Osteocyte (in vitro differentiated cells): ENCODE results near the gene SLC28A1. TPM values are rescaled to one million over a fixed set of nuclear protein-coding genes. Genes with fewer than 3 reads are reported as not detected.
"Not testable (repeated sequence)": the region's sequence is repeated elsewhere in the genome, so short reads cannot be mapped to it uniquely, and the experiment has no call there.

Source experiments
- DNase-seq: peaks from one replicate; pipeline ENCODE4 v3.0.0; 2021; ENCODE audit warnings: mixed read lengths; ENCODE audit not compliant: unreplicated experiment; ENCODE audit errors: extremely low spot score
- H3K27ac Mint-ChIP-seq: one replicate; pipeline ENCODE4 v1.8.0; 2021; ENCODE audit warnings: mild to moderate bottlenecking, mixed read lengths; ENCODE audit not compliant: unreplicated experiment
- H3K27me3 Mint-ChIP-seq: one replicate; pipeline ENCODE4 v1.8.0; 2021; ENCODE audit warnings: mixed read lengths; ENCODE audit not compliant: unreplicated experiment
- H3K36me3 Mint-ChIP-seq: one replicate; pipeline ENCODE4 v1.8.0; 2021; ENCODE audit warnings: mixed read lengths; ENCODE audit not compliant: unreplicated experiment
- H3K4me1 Mint-ChIP-seq: one replicate; pipeline ENCODE4 v1.8.0; 2021; ENCODE audit warnings: mixed read lengths; ENCODE audit not compliant: unreplicated experiment
- H3K4me3 Mint-ChIP-seq: one replicate; pipeline ENCODE4 v1.8.0; 2021; ENCODE audit warnings: mild to moderate bottlenecking, moderate library complexity, mixed read lengths; ENCODE audit not compliant: unreplicated experiment
- H3K9me3 Mint-ChIP-seq: one replicate; pipeline ENCODE4 v1.8.0; 2021; ENCODE audit warnings: mixed read lengths; ENCODE audit not compliant: unreplicated experiment
- total RNA-seq: library from RNA; stranded (reverse); gene quantifications from 2 replicates; pipeline ENCODE4 v1.2.1, GENCODE V29; 2021
- TF ChIP-seq, protein P1 (sequence below): fragments of 200-600 bp; sonication (generic); IDR thresholded peaks from 2 replicates; pipeline ENCODE4 v1.5.0; 2021; ENCODE audit warnings: antibody characterized with exemption, mild to moderate bottlenecking, moderate library complexity

SLC28A1 gene
- total RNA-seq, 1 donor from 2014 or later, result not detected

- Mint-ChIP-seq H3K9me3 (no peaks in the 10 kb centered on the region), H3K4me3 (no peak overlapping the region), H3K27me3 (no peaks in the 10 kb centered on the region), H3K36me3 (no peaks in the 10 kb centered on the region), H3K4me1 (no peaks in the 10 kb centered on the region), H3K27ac (no peak overlapping the region)
- TF ChIP-seq, protein P1, sequence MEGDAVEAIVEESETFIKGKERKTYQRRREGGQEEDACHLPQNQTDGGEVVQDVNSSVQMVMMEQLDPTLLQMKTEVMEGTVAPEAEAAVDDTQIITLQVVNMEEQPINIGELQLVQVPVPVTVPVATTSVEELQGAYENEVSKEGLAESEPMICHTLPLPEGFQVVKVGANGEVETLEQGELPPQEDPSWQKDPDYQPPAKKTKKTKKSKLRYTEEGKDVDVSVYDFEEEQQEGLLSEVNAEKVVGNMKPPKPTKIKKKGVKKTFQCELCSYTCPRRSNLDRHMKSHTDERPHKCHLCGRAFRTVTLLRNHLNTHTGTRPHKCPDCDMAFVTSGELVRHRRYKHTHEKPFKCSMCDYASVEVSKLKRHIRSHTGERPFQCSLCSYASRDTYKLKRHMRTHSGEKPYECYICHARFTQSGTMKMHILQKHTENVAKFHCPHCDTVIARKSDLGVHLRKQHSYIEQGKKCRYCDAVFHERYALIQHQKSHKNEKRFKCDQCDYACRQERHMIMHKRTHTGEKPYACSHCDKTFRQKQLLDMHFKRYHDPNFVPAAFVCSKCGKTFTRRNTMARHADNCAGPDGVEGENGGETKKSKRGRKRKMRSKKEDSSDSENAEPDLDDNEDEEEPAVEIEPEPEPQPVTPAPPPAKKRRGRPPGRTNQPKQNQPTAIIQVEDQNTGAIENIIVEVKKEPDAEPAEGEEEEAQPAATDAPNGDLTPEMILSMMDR, result no peak
- DNase-seq, result no peak
These were observed 12.2 kb upstream of the SLC28A1 start for GRCh38 chr15:84872009-84872910.

- DNase-seq, result no peak
- TF ChIP-seq, protein P1, result no peak
- Mint-ChIP-seq H3K27ac (no peak overlapping the region), H3K9me3 (no peaks in the 10 kb centered on the region), H3K27me3 (no peaks in the 10 kb centered on the region), H3K36me3 (no peaks in the 10 kb centered on the region), H3K4me1 (no peaks in the 10 kb centered on the region), H3K4me3 (no peak overlapping the region)
These were observed 10.5 kb upstream of the SLC28A1 start for GRCh38 chr15:84873997-84874396.

DNA sequence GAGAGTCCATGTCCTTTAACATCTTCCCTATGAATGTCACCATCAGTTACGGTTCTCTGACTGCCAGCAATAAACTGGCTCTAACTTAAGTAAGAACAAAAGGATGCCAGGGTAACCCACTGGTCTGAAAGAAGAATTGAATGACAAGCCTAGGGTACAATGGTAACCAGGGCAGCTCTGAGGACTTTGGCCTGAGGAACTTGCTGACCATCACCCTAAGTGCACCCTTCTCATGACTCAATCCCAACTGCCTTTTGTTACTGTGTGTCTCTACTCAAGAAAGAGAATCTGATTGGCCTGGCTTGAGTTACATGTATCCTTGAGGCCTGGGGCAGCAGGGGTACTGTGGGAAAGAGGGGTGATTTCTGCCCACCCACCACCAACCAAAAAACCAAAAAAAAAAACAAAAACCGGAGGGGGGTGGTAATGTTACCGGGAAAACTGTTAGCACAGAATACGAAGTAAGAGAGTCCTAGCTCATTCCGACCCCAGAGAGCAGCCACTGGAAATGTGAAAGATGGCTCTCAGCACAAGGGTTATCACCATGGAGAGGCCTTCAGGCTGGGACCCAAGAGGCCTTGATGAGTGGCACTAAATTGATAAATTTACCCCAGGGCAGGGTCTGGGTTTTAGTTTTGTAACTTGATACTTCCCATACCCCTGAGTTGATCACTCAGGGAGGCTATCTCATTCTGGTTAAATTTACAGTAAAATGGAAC is 9.3 kb upstream of the SLC28A1 start:
- Mint-ChIP-seq H3K9me3 (no peaks in the 10 kb centered on the region), H3K4me1 (no peaks in the 10 kb centered on the region), H3K27ac (no peak overlapping the region), H3K4me3 (no peak overlapping the region), H3K27me3 (peaks cover 3% of the 10 kb centered on the region), H3K36me3 (no peaks in the 10 kb centered on the region)
- DNase-seq, result no peak
- TF ChIP-seq, protein P1, result no peak

- H3K4me1 Mint-ChIP-seq, result no peaks in the 10 kb centered on the region
- H3K9me3 Mint-ChIP-seq, result no peaks in the 10 kb centered on the region
- peaks cover 3% of the 10 kb centered on the region for H3K27me3 Mint-ChIP-seq
- H3K4me3 Mint-ChIP-seq, result no peak overlapping the region
- H3K36me3 Mint-ChIP-seq, result no peaks in the 10 kb centered on the region
- DNase-seq, result no peak
- no peak overlapping the region for H3K27ac Mint-ChIP-seq
- TF ChIP-seq, protein P1, result no peak
These were observed 8.2 kb upstream of the SLC28A1 start for GRCh38 chr15:84876269-84876668.

DNA sequence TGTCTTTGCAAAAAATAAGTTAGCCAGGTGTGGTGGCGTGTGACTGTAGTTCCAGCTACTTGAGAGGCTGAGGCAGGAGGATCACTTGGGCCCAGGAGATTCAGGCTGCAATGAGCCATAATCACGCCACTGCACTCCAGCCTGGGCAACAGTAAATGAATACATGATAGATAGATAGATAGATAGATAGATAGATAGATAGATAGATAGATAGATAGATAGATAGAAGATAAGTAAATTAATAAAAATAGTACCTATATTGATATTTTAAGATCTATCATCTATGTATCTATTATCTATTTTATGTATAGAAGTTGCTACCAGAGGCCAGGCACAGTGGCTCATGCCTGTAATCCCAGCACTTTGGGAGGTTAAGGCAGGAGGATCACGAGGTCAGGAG is 6.8 kb upstream of the SLC28A1 start:
- not testable (repeated sequence) for DNase-seq, H3K4me3 Mint-ChIP-seq, H3K27me3 Mint-ChIP-seq, H3K27ac Mint-ChIP-seq, H3K36me3 Mint-ChIP-seq, H3K9me3 Mint-ChIP-seq, H3K4me1 Mint-ChIP-seq
